ACC112 (cell line): ENCODE measurements around the gene TMEM80.
A peak's percentile ranks its signal among the peaks of the same experiment; 100 is the strongest.

Experiments
- H2AFZ ChIP-seq: fragments of 200-600 bp; sonication (generic); one replicate; pipeline ENCODE4 v1.6.0; 2017; ENCODE audit warnings: antibody characterized with exemption, low read length; ENCODE audit not compliant: unreplicated experiment
- H3K27ac ChIP-seq: fragments of 200-600 bp; sonication (generic); 2 replicates; pipeline ENCODE4 v1.5.1; 2014; ENCODE audit warnings: low read depth, mild to moderate bottlenecking, antibody characterized with exemption, low read length, moderate library complexity
- H3K27me3 ChIP-seq: fragments of 200-600 bp; sonication (generic); 2 replicates; pipeline ENCODE4 v1.6.1; 2014; ENCODE audit warnings: mild to moderate bottlenecking, antibody characterized with exemption, low read length, moderate library complexity, mixed read lengths; ENCODE audit not compliant: insufficient read depth
- H3K36me3 ChIP-seq: fragments of 200-600 bp; sonication (generic); 2 replicates; pipeline ENCODE4 v1.6.1; 2016; ENCODE audit warnings: mild to moderate bottlenecking, antibody characterized with exemption, low read length, moderate library complexity, mixed read lengths; ENCODE audit not compliant: insufficient read depth
- H3K4me1 ChIP-seq: fragments of 200-600 bp; sonication (generic); one replicate; pipeline ENCODE4 v1.6.1; 2016; ENCODE audit warnings: low read length, mixed read lengths; ENCODE audit not compliant: insufficient read depth, unreplicated experiment, control insufficient read depth
- H3K4me3 ChIP-seq: fragments of 200-600 bp; sonication (generic); 2 replicates; pipeline ENCODE4 v1.5.1; 2014; ENCODE audit warnings: mild to moderate bottlenecking, low read depth, low read length
- H3K79me2 ChIP-seq: fragments of 200-600 bp; sonication (generic); one replicate; pipeline ENCODE4 v1.6.0; 2016; ENCODE audit warnings: low read length; ENCODE audit not compliant: control insufficient read depth, unreplicated experiment, insufficient read depth

The TMEM80 gene

GRCh38 chr11:721741-722345 lies 26.2 kb downstream of the TMEM80 start:
- Histone ChIP-seq H2AFZ (no peak overlapping the region), H3K36me3 (no peaks in the 10 kb centered on the region), H3K4me3 (no peak overlapping the region)

GRCh38 chr11:722346-722811 lies 26.8 kb downstream of the TMEM80 start:
- Histone ChIP-seq H2AFZ (no peak overlapping the region), H3K27ac (no peak overlapping the region), H3K79me2 (no peaks in the 10 kb centered on the region), H3K4me1 (peaks cover 9% of the 10 kb centered on the region), H3K27me3 (no peaks in the 10 kb centered on the region), H3K36me3 (no peaks in the 10 kb centered on the region), H3K4me3 (no peak overlapping the region)

More at GRCh38 chr11:721741-722345, 26.2 kb downstream of the TMEM80 start:
- Histone ChIP-seq H3K79me2 (no peaks in the 10 kb centered on the region), H3K27ac (no peak overlapping the region), H3K4me1 (peaks cover 6% of the 10 kb centered on the region), H3K27me3 (no peaks in the 10 kb centered on the region)

- Histone ChIP-seq H3K4me1 (peaks cover 19% of the 10 kb centered on the region), H3K36me3 (no peaks in the 10 kb centered on the region), H3K27ac (no peak overlapping the region), H2AFZ (no peak overlapping the region), H3K4me3 (no peak overlapping the region), H3K79me2 (no peaks in the 10 kb centered on the region), H3K27me3 (no peaks in the 10 kb centered on the region)
Observed at GRCh38 chr11:723120-723883, 27.7 kb downstream of the TMEM80 start.

GRCh38 chr11:724049-724777 lies 28.6 kb downstream of the TMEM80 start:
- no peak overlapping the region for H3K4me3 ChIP-seq
- no peaks in the 10 kb centered on the region for H3K27me3 ChIP-seq
- H3K36me3 ChIP-seq = no peaks in the 10 kb centered on the region
- H2AFZ ChIP-seq = no peak overlapping the region
- no peak overlapping the region for H3K27ac ChIP-seq
- no peaks in the 10 kb centered on the region for H3K79me2 ChIP-seq
- peaks cover 28% of the 10 kb centered on the region for H3K4me1 ChIP-seq

- Histone ChIP-seq H3K4me3 (no peak overlapping the region), H3K36me3 (no peaks in the 10 kb centered on the region), H3K4me1 (peaks cover 28% of the 10 kb centered on the region), H3K27ac (no peak overlapping the region), H3K27me3 (no peaks in the 10 kb centered on the region), H3K79me2 (no peaks in the 10 kb centered on the region), H2AFZ (no peak overlapping the region)
Observed at GRCh38 chr11:724778-725386, 29.3 kb downstream of the TMEM80 start.

GRCh38 chr11:725624-726202 lies 30.1 kb downstream of the TMEM80 start:
- no peak overlapping the region for H2AFZ ChIP-seq
- H3K79me2 ChIP-seq = no peaks in the 10 kb centered on the region
- no peaks in the 10 kb centered on the region for H3K27me3 ChIP-seq
- no peak overlapping the region for H3K4me3 ChIP-seq
- no peak overlapping the region for H3K27ac ChIP-seq
- peaks cover 28% of the 10 kb centered on the region for H3K4me1 ChIP-seq
- H3K36me3 ChIP-seq = no peaks in the 10 kb centered on the region

GRCh38 chr11:726278-727220 lies 30.9 kb downstream of the TMEM80 start:
- no peaks in the 10 kb centered on the region for H3K27me3 ChIP-seq
- no peaks in the 10 kb centered on the region for H3K79me2 ChIP-seq
- H3K4me3 ChIP-seq = no peak overlapping the region
- peaks cover 28% of the 10 kb centered on the region for H3K4me1 ChIP-seq
- no peaks in the 10 kb centered on the region for H3K36me3 ChIP-seq
- H3K27ac ChIP-seq = 0 out of 2 replicates have a peak overlapping the region, but pooled peaks have one; percentile 64
- no peak overlapping the region for H2AFZ ChIP-seq

GRCh38 chr11:727281-727701 lies 31.7 kb downstream of the TMEM80 start:
- H3K27me3 ChIP-seq = no peaks in the 10 kb centered on the region
- H2AFZ ChIP-seq = no peak overlapping the region
- H3K4me1 ChIP-seq = peaks cover 28% of the 10 kb centered on the region
- peak overlapping the region; percentile 64 for H3K27ac ChIP-seq
- no peak overlapping the region for H3K4me3 ChIP-seq
- no peaks in the 10 kb centered on the region for H3K36me3 ChIP-seq
- H3K79me2 ChIP-seq = no peaks in the 10 kb centered on the region

GRCh38 chr11:727859-728748 lies 32.5 kb downstream of the TMEM80 start:
- Histone ChIP-seq H3K79me2 (no peaks in the 10 kb centered on the region), H2AFZ (no peak overlapping the region), H3K27me3 (no peaks in the 10 kb centered on the region), H3K4me3 (no peak overlapping the region), H3K27ac (peak overlapping the region; percentile 64), H3K36me3 (no peaks in the 10 kb centered on the region), H3K4me1 (peaks cover 28% of the 10 kb centered on the region)
